Activated CD4-positive, alpha-beta memory T cell treated with anti-CD3 and anti-CD28 coated beads, Interleukin-2, amount 10 ng/mL, durations not matched to agents 7 days and 5 days (primary cell): ENCODE data around the gene ARID3A. TPM values are rescaled to one million over a fixed set of nuclear protein-coding genes. Genes with fewer than 3 reads are reported as not detected.
A peak's percentile ranks its signal among the peaks of the same experiment; 100 is the strongest.
"Not testable (repeated sequence)": the region's sequence is repeated elsewhere in the genome, so short reads cannot be mapped to it uniquely, and the experiment has no call there.

Experiments used
- CTCF ChIA-PET: fragments of 350-600 bp; sonication (Branson Sonifier 250); formaldehyde crosslinking; loops from one replicate; lab custom pipeline; 2021; ENCODE audit warnings: antibody characterized with exemption, inconsistent platforms; lab: Charles Lee
- POLR2A ChIA-PET: fragments of 350-600 bp; sonication (Branson Sonifier 250); formaldehyde crosslinking; loops from one replicate; lab custom pipeline; 2021; ENCODE audit warnings: antibody characterized with exemption; lab: Charles Lee
- DNase-seq: peaks from one replicate; pipeline ENCODE4 v3.0.0-alpha.2; 2020
- H3K27ac Mint-ChIP-seq: one replicate; pipeline ENCODE4 v1.8.0; 2021; ENCODE audit warnings: mild to moderate bottlenecking, mixed read lengths
- H3K27me3 Mint-ChIP-seq: one replicate; pipeline ENCODE4 v1.8.0; 2021; ENCODE audit warnings: mixed read lengths
- H3K36me3 Mint-ChIP-seq: one replicate; pipeline ENCODE4 v1.8.0; 2021; ENCODE audit warnings: low read depth, mixed read lengths
- H3K4me1 Mint-ChIP-seq: one replicate; pipeline ENCODE4 v1.8.0; 2021; ENCODE audit warnings: mixed read lengths
- H3K4me3 Mint-ChIP-seq: one replicate; pipeline ENCODE4 v1.8.0; 2021; ENCODE audit warnings: mild to moderate bottlenecking, mixed read lengths
- H3K9me3 Mint-ChIP-seq: one replicate; pipeline ENCODE4 v1.8.0; 2021; ENCODE audit warnings: mixed read lengths
- total RNA-seq, 2 experiments: library from RNA; stranded (reverse); gene quantifications; one replicate each; pipeline ENCODE4 v1.2.3, GENCODE V29; 2021

ARID3A gene
- total RNA-seq, 2 experiments from 2014 or later: 32.4 to 34.0 TPM

GRCh38 chr19:950352-951066, 24.7 kb downstream of the ARID3A start:
- Mint-ChIP-seq H3K27ac (no peak overlapping the region), H3K9me3 (no peaks in the 10 kb centered on the region), H3K36me3 (no peaks in the 10 kb centered on the region), H3K4me3 (no peak overlapping the region), H3K4me1 (peaks cover 16% of the 10 kb centered on the region), H3K27me3 (no peaks in the 10 kb centered on the region)
- no peak for DNase-seq
- ChIA-PET CTCF (no interaction called here), POLR2A (no interaction called here)

DNA sequence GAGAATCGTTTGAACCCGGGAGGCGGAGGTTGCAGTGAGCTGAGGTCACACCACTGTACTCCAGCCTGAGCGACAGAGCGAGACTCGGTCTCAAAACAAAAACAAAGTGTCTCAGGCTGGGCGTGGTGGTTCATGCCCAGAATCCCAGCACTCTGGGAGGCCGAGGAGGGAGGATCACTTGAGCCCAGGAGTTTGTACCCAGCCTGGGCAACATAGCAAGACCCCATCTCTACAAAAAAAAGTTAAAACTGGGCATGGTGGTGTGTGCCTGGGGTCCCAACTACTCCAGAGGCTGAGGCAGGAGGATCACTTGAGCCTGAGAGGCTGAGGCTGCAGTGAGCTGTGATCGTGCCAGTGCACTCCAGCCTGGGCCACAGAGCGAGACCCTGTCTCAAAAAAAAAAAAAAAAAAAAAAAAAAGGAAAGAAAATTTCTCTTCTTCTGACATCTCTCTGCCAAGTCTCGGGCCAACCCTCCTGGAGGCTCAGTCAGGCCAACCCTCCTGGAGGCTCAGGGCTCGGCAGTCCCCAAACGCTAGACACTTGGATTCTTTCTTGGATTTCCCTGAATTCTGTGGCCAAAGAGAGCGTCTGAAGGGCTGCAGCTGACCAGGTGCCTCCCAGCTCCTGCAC, 26.3 kb downstream of the ARID3A start:
- Mint-ChIP-seq H3K36me3 (no peaks in the 10 kb centered on the region), H3K27me3 (no peaks in the 10 kb centered on the region), H3K27ac (no peak overlapping the region), H3K4me3 (no peak overlapping the region), H3K4me1 (peaks cover 16% of the 10 kb centered on the region), H3K9me3 (no peaks in the 10 kb centered on the region)
- no peak for DNase-seq
- ChIA-PET CTCF (no interaction called here), POLR2A (no interaction called here)

DNA sequence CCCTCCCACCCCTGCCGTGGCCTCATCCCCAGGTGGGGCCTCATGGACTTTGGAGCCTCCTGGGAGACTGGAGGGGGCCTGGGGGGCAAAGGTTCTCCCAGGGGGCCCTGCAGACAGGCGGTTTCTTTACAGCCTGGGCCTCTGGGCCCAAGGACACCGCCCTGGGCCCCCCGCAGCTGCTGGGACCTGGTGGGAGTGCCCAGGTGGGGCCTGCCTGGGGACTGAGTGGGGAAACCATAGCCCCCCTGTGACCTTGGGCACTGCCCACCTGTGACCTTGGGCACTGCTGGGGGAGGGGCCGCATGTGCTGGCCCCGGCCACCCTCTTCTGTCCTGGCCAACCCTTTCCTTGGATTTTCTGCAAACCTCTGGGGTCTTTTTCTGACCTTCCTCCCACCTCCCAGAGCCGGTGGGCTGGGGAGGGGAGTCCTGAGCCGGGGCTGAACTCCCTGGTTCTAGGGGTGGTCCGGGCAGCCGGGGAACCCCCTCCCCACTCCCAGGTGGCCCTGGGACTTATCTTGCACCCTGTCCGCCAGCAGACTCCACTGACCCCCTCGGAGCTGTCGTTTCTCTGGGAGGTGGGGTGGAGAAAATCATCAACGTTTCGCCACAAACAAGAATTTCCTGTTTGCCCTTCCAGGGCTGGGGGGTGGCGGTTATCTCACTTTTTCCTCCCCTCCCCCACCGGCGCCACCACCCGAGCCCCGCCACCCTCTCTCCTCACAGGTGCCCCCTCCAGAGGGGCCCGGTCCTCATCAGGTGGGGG, 27.0 kb downstream of the ARID3A start:
- ChIA-PET CTCF (no interaction called here), POLR2A (no interaction called here)
- Mint-ChIP-seq H3K9me3 (no peaks in the 10 kb centered on the region), H3K4me3 (peak overlapping the region; percentile 7), H3K36me3 (no peaks in the 10 kb centered on the region), H3K27ac (no peak overlapping the region), H3K4me1 (peaks cover 16% of the 10 kb centered on the region), H3K27me3 (no peaks in the 10 kb centered on the region)
- no peak for DNase-seq

- no peak for DNase-seq
- no peaks in the 10 kb centered on the region for H3K36me3 Mint-ChIP-seq
- H3K9me3 Mint-ChIP-seq: no peaks in the 10 kb centered on the region
- ChIA-PET POLR2A (no interaction called here), CTCF (no interaction called here)
- peaks cover 17% of the 10 kb centered on the region for H3K4me1 Mint-ChIP-seq
- H3K27ac Mint-ChIP-seq: no peak overlapping the region
- H3K27me3 Mint-ChIP-seq: no peaks in the 10 kb centered on the region
- no peak overlapping the region for H3K4me3 Mint-ChIP-seq
Measured at GRCh38 chr19:953445-954271, 27.8 kb downstream of the ARID3A start.

- Mint-ChIP-seq H3K4me1 (peaks cover 20% of the 10 kb centered on the region), H3K4me3 (no peak overlapping the region), H3K27ac (no peak overlapping the region), H3K27me3 (no peaks in the 10 kb centered on the region), H3K36me3 (no peaks in the 10 kb centered on the region), H3K9me3 (no peaks in the 10 kb centered on the region)
- no peak for DNase-seq
- CTCF ChIA-PET: no interaction called here
- POLR2A ChIA-PET: no interaction called here
Measured at GRCh38 chr19:954272-954671, 28.4 kb downstream of the ARID3A start.

- CTCF ChIA-PET: interaction anchor here (0.6 kb wide), 1 partner anchor 46 kb away, joined by 5 read pairs; no protein-coding TSS in a partner anchor
- no peaks in the 10 kb centered on the region for H3K9me3 Mint-ChIP-seq
- H3K27me3 Mint-ChIP-seq: no peaks in the 10 kb centered on the region
- POLR2A ChIA-PET: no interaction called here
- H3K27ac Mint-ChIP-seq: no peak overlapping the region
- H3K4me3 Mint-ChIP-seq: no peak overlapping the region
- H3K36me3 Mint-ChIP-seq: no peaks in the 10 kb centered on the region
- no peak for DNase-seq
- peaks cover 20% of the 10 kb centered on the region for H3K4me1 Mint-ChIP-seq
Measured at GRCh38 chr19:954672-955494, 29.0 kb downstream of the ARID3A start.

- CTCF ChIA-PET: no interaction called here
- H3K9me3 Mint-ChIP-seq: no peaks in the 10 kb centered on the region
- H3K27ac Mint-ChIP-seq: no peak overlapping the region
- DNase-seq: no peak
- H3K27me3 Mint-ChIP-seq: no peaks in the 10 kb centered on the region
- H3K36me3 Mint-ChIP-seq: no peaks in the 10 kb centered on the region
- H3K4me3 Mint-ChIP-seq: no peak overlapping the region
- POLR2A ChIA-PET: no interaction called here
- peaks cover 18% of the 10 kb centered on the region for H3K4me1 Mint-ChIP-seq
Measured at GRCh38 chr19:955803-956765, 30.2 kb downstream of the ARID3A start.

GRCh38 chr19:956766-957440, 31.1 kb downstream of the ARID3A start:
- Mint-ChIP-seq H3K4me3 (no peak overlapping the region), H3K36me3 (no peaks in the 10 kb centered on the region), H3K4me1 (peaks cover 14% of the 10 kb centered on the region), H3K9me3 (no peaks in the 10 kb centered on the region), H3K27ac (no peak overlapping the region), H3K27me3 (no peaks in the 10 kb centered on the region)
- no peak for DNase-seq
- ChIA-PET POLR2A (no interaction called here), CTCF (no interaction called here)

GRCh38 chr19:957578-957977, 31.7 kb downstream of the ARID3A start:
- peaks cover 18% of the 10 kb centered on the region for H3K4me1 Mint-ChIP-seq
- H3K27me3 Mint-ChIP-seq, CTCF ChIA-PET, DNase-seq, H3K9me3 Mint-ChIP-seq, H3K36me3 Mint-ChIP-seq, H3K27ac Mint-ChIP-seq, POLR2A ChIA-PET, H3K4me3 Mint-ChIP-seq: not testable (repeated sequence)

DNA sequence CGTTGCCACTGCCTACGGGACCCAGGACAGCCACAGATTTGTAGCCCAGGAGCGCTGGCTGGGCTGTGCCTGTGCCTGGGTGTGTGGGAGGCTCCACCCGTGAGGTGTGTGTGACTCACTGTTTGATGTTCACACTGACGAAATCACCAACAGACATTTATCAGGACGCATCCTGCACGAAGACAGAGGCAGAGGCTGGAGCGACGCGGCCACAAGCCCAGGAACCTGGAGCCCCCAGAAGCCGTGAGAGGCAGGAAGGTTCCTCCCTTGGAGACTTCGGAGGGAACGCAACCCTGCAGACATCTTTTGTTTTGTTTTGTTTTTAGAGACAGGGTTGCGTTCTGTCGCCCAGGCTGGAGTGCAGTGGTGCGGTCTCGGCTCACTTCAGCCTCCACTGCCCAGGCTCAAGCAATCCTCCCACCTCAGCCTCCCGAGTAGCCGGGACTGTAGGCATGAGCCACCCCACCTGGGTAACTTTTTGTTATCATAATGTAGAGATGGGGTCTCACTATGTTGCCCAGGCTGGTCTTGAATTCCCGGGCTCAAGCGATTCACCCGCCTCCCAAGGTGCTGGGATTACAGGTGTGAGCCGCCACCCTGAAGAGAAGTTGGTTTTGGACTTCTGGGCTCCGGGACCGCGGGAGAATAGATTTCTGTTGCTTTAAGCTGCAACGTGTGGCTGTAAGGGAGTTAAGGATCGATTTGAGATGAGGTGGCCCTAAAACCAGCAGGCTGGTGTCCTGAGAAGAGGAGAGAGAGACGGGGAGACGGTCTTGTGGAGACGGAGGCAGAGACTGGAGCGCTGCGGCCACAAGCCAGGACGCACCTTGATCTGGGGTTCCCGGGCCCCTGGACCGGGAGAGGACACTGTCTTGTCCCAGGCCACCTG, 33.4 kb downstream of the ARID3A start:
- ChIA-PET POLR2A (no interaction called here), CTCF (no interaction called here)
- peak overlapping the region; percentile 47 for H3K27ac Mint-ChIP-seq
- peaks cover 13% of the 10 kb centered on the region for H3K36me3 Mint-ChIP-seq
- peaks cover 11% of the 10 kb centered on the region for H3K4me1 Mint-ChIP-seq
- H3K4me3 Mint-ChIP-seq: no peak overlapping the region
- H3K9me3 Mint-ChIP-seq: peaks cover 2% of the 10 kb centered on the region
- H3K27me3 Mint-ChIP-seq: no peaks in the 10 kb centered on the region
- peak; percentile 31 for DNase-seq
